ENCODE measurements around the gene GGA3. TPM values are rescaled to one million over a fixed set of nuclear protein-coding genes. Genes with fewer than 3 reads are reported as not detected.

Gene GGA3
- total RNA-seq, 1 donor from 2014 or later, result 64.4 TPM

- TF ChIP-seq CTCF (conservative IDR thresholded peaks at IDR 0.05), result no peak
- DNase-seq (ENCODE audit: extremely low spot score, unreplicated experiment), result no peak
- peaks cover 16% of the 10 kb centered on the region for H3K36me3 Mint-ChIP-seq
- H3K4me3 Mint-ChIP-seq, result no peak overlapping the region
- no peaks in the 10 kb centered on the region for H3K27me3 Mint-ChIP-seq
- H3K4me1 Mint-ChIP-seq (ENCODE audit: unreplicated experiment), result peaks cover 5% of the 10 kb centered on the region
- no peak overlapping the region for H3K27ac Mint-ChIP-seq
- H3K9me3 Mint-ChIP-seq, result no peaks in the 10 kb centered on the region
Observed at GRCh38 chr17:75237100-75238014, 24.0 kb downstream of the GGA3 start.

- DNase-seq (ENCODE audit: extremely low spot score, unreplicated experiment), result no peak
- Mint-ChIP-seq H3K36me3 (peaks cover 10% of the 10 kb centered on the region), H3K27me3 (no peaks in the 10 kb centered on the region), H3K9me3 (no peaks in the 10 kb centered on the region), H3K27ac (no peak overlapping the region), H3K4me1 (ENCODE audit: unreplicated experiment) (no peaks in the 10 kb centered on the region), H3K4me3 (no peak overlapping the region)
- no peak for TF ChIP-seq CTCF (conservative IDR thresholded peaks at IDR 0.05)
Observed at GRCh38 chr17:75232786-75233185, 28.6 kb downstream of the GGA3 start.

GRCh38 chr17:75231741-75232464 lies 29.5 kb downstream of the GGA3 start:
- DNase-seq (ENCODE audit: extremely low spot score, unreplicated experiment), result no peak
- Mint-ChIP-seq H3K27ac (peak overlapping the region; percentile 5), H3K4me3 (no peak overlapping the region), H3K36me3 (peaks cover 10% of the 10 kb centered on the region), H3K27me3 (no peaks in the 10 kb centered on the region), H3K4me1 (ENCODE audit: unreplicated experiment) (no peaks in the 10 kb centered on the region), H3K9me3 (no peaks in the 10 kb centered on the region)
- no peak for TF ChIP-seq CTCF (conservative IDR thresholded peaks at IDR 0.05)

GRCh38 chr17:75231071-75231470 lies 30.3 kb downstream of the GGA3 start:
- no peak overlapping the region for H3K27ac Mint-ChIP-seq
- no peak for TF ChIP-seq CTCF (conservative IDR thresholded peaks at IDR 0.05)
- no peaks in the 10 kb centered on the region for H3K4me1 Mint-ChIP-seq (ENCODE audit: unreplicated experiment)
- no peaks in the 10 kb centered on the region for H3K27me3 Mint-ChIP-seq
- H3K9me3 Mint-ChIP-seq, result no peaks in the 10 kb centered on the region
- H3K36me3 Mint-ChIP-seq, result peaks cover 10% of the 10 kb centered on the region
- no peak overlapping the region for H3K4me3 Mint-ChIP-seq
- DNase-seq (ENCODE audit: extremely low spot score, unreplicated experiment), result no peak

- H3K36me3 Mint-ChIP-seq, result peaks cover 5% of the 10 kb centered on the region
- no peaks in the 10 kb centered on the region for H3K4me1 Mint-ChIP-seq (ENCODE audit: unreplicated experiment)
- no peaks in the 10 kb centered on the region for H3K27me3 Mint-ChIP-seq
- H3K27ac Mint-ChIP-seq, result no peak overlapping the region
- H3K4me3 Mint-ChIP-seq, result no peak overlapping the region
- H3K9me3 Mint-ChIP-seq, result no peaks in the 10 kb centered on the region
- TF ChIP-seq CTCF (conservative IDR thresholded peaks at IDR 0.05), result no peak
- no peak for DNase-seq (ENCODE audit: extremely low spot score, unreplicated experiment)
Observed at GRCh38 chr17:75228847-75229246, 32.6 kb downstream of the GGA3 start.
